Activated CD4-positive, alpha-beta T cell treated with anti-CD3 and anti-CD28 coated beads, Interleukin-2, amount 50 U/mL, for 24 hours (primary cell): ENCODE data around the gene PRSS36.
"Not testable (repeated sequence)": the region's sequence is repeated elsewhere in the genome, so short reads cannot be mapped to it uniquely, and the experiment has no call there.

Experiments
- DNase-seq, 2 donors: peaks; one replicate each; pipeline ENCODE4 v3.0.0-alpha.2; 2020; ENCODE audit warnings: low read depth in 1 of 2, low spot score in 1 of 2

PRSS36 gene

DNA sequence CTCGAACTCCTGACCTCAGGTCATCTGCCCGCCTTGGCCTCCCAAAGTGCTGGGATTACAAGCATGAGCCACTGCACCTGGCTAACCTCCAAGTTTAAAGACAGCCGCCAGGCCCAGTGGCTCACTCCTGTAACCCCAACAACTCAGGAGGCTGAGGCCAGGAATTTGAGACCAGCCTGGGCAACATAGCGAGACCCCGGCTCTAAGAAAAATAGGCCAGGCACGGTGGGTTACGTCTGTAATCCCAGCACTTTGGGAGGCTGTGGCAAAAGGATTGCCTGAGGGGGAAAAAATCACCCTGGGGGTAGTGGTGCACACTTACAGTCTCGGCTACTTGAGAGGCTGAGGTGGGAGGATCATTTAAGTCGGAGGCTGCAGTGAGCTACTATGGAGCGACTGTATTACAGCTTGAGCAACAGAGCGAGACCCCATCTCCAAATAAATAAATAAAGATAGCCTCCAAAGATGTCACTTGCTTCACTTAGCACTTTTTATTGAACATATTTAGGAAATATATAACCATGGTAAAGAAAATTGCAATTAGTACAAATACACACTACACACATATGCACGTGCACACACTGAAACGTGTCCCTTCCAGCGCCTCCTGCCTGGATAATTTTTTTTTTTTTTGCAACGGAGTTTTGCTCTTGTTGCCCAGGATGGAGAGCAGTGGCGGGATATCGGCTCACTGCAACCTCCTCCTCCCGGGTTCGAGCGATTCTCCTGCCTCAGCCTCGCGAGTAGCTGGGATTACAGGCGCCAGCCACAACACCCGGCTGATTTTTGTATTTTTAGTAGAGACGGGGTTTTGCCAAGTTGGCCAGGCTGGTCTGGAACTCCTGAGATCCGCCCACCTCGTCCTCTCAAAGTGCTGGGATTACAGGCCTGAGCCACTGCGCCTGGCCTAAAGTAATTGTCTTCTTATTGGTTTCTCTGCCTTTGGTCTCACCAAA, 43.1 kb downstream of the PRSS36 start:
- no peak for DNase-seq

GRCh38 chr16:31105677-31106213, 44.1 kb downstream of the PRSS36 start:
- DNase-seq: peak; percentile 60 to 68

DNA sequence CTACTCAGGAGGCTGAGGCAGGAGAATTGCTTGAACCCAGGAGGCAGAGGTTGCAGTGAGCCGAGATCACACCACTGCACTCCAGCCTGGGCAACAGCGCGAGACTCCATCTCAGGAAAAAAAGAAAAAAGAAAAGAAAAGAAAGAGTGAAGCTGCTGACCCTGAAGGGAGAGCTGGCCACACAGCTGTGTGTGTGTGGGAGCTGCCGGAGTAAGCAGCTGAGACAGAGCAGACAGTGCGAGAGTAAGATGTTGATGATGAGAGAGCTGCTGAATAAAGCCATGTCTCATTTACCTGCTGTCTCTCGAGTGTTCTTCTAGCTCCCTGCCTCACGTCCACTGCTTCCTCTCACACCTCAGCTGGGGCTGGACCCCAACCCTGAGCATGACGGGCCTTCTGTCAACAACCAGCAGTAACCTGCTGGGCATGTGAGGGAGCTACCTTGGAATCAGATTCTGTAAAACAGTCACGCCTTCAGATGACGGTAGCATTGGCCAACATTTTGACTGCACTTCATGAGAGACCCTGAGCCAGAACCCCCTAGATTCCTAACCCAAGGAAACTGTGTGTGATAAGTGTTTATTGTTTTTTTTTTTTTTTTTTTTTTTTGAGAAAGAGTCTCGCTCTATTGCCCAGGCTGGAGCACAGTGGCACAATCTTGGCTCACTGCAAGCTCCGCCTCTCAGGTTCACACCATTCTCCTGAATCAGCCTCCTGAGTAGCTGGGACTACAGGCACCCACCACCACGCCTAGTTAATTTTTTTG, 48.8 kb downstream of the PRSS36 start:
- not testable (repeated sequence) for DNase-seq

- DNase-seq: no peak
Measured at GRCh38 chr16:31099860-31100638, 49.8 kb downstream of the PRSS36 start.

GRCh38 chr16:31094424-31095120, 55.3 kb downstream of the PRSS36 start, which contains the start of gene VKORC1:
VKORC1 (minus strand) TSS chr16:31094797; CDS start chr16:31094729, 68 bp downstream.
- peak; percentile 79 to 90 for DNase-seq

- DNase-seq: no peak
Measured at GRCh38 chr16:31094088-31094423, 55.8 kb downstream of the PRSS36 start.

DNA sequence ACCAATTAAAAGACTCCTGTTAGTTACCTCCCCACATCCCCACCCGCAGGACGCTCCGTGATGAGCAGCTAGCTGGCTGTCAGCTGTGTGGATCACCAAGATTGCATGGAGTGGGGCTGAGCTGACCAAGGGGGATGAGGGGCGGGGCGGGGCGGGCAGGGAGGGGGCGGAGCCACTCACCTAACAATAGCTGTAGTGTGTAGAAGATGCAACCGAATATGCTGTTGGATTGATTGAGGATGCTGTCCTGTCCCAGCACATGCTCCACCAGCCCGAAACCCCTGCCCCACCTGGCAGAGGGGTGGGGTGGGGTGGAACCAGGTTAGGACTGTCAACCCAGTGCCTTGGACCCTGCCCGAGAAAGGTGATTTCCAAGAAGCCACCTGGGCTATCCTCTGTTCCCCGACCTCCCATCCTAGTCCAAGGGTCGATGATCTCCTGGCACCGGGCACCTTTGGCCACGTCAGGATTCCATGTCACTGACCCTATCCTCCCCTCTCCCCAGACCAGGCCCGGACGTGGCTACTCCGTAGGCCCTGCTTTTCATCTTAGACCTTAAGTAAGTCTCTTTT, 56.6 kb downstream of the PRSS36 start:
- DNase-seq: no peak

DNA sequence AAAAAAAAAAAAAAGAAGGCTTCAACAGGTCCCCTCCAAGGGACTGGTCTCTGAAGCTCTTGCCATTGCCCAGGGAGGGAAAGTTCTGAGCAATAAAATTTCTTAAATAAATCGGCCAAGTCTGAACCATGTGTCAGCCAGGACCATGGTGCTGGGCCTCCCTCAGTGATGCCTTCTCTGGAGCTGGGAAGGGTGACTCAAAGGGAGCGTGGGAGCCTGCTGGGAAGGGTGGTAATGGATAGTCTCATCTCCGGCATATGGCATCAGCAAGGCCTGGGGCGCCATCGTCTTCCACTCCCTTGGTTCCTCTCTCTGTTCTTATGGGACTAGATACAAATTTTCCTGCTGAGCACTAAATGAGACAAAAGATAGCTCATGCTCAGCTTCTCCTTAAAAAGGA, 57.5 kb downstream of the PRSS36 start:
- no peak for DNase-seq

DNA sequence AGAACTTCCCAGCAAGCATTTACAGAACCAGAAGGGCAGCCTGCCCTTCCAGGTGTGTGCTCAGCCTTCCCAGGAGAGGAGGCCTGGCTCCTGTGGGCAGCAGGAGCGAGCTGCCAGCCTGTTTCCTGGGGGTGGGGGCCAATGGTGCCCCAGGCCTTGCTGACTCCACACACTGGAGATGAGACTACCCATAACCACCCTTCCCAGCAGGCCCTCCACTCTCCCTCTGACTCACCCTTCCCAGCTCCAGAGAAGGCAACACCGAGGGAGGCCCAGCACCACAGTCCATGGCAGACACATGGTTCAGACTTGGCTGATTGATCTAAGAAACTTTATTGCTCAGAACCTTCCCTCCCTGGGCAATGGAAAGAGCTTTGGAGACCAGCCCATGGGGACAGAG, 59.3 kb downstream of the PRSS36 start:
- no peak for DNase-seq

GRCh38 chr16:31089199-31089598, 60.7 kb downstream of the PRSS36 start:
- DNase-seq: no peak
